B cell (primary cell): Measurements from ENCODE around the gene ERBB2. TPM values are rescaled to one million over a fixed set of nuclear protein-coding genes. Genes with fewer than 3 reads are reported as not detected.
"Not testable (repeated sequence)": the region's sequence is repeated elsewhere in the genome, so short reads cannot be mapped to it uniquely, and the experiment has no call there.

Source experiments
- ATAC-seq: fragments of 200-7000 bp; cut with Tn5 transposase; one replicate; pipeline ENCODE4 v1.10.0; 2021; ENCODE audit warnings: low read depth, mild to moderate bottlenecking, moderate number of reproducible peaks, moderate library complexity
- CTCF ChIA-PET: fragments of 350-600 bp; sonication (Branson Sonifier 250); formaldehyde crosslinking; loops from one replicate; lab custom pipeline; 2021; ENCODE audit warnings: antibody characterized with exemption, inconsistent platforms; lab: Charles Lee
- POLR2A ChIA-PET: fragments of 350-600 bp; sonication (Branson Sonifier 250); formaldehyde crosslinking; loops from one replicate; lab custom pipeline; 2021; ENCODE audit warnings: antibody characterized with exemption; lab: Charles Lee
- DNase-seq: peaks from one replicate; pipeline ENCODE4 v3.0.0; 2013
- H2AFZ ChIP-seq: 2 replicates; pipeline ENCODE4 v1.6.1; 2012; ENCODE audit warnings: mild to moderate bottlenecking, low read depth, low read length; ENCODE audit not compliant: insufficient read depth, poor library complexity, severe bottlenecking
- H3K27ac ChIP-seq, 2 donors: 1 replicate in 1 of 2; 2 replicates in 1 of 2; pipeline ENCODE4 v1.5.1; 2012 to 2013; ENCODE audit warnings: low read length in 2 of 2, mild to moderate bottlenecking in 2 of 2, moderate library complexity in 1 of 2
- H3K27me3 ChIP-seq, 4 experiments: fragments of 200-600 bp in 1 of 4; sonication (generic) in 1 of 4; replicated peaks in 1 of 4; 1 replicate in 2 of 4; 2 replicates in 2 of 4; pipeline versions ENCODE4 v1.6.1 to v1.7.0; 2013 to 2016; ENCODE audit warnings: low read length in 3 of 4, mild to moderate bottlenecking in 2 of 4, mixed read lengths in 1 of 4, moderate library complexity in 1 of 4; ENCODE audit not compliant: insufficient read depth in 4 of 4, control insufficient read depth in 3 of 4; ENCODE audit errors: control extremely low read depth in 1 of 4
- H3K36me3 ChIP-seq, 2 experiments: replicated peaks in 1 of 2; 1 replicate in 1 of 2; 2 replicates in 1 of 2; pipeline versions ENCODE4 v1.6.1 to v1.7.1; 2013; ENCODE audit warnings: low read length in 1 of 2; ENCODE audit not compliant: insufficient read depth in 2 of 2, control insufficient read depth in 1 of 2; ENCODE audit errors: control extremely low read depth in 1 of 2, extremely low read depth in 1 of 2
- H3K4me1 ChIP-seq, 2 donors: fragments of 200-600 bp in 1 of 2; sonication (generic) in 1 of 2; 1 replicate in 1 of 2; 2 replicates in 1 of 2; pipeline versions ENCODE4 v1.5.1 to v1.6.1; 2013 to 2017; ENCODE audit warnings: low read length in 2 of 2; ENCODE audit not compliant: control insufficient read depth in 2 of 2, insufficient read depth in 2 of 2
- H3K4me2 ChIP-seq: replicated peaks from 2 replicates; pipeline ENCODE3; 2012; ENCODE audit warnings: mild to moderate bottlenecking, low read depth, low read length; ENCODE audit not compliant: poor library complexity, severe bottlenecking
- H3K4me3 ChIP-seq, 5 experiments: fragments of 200-600 bp in 1 of 5; sonication (generic) in 1 of 5; 1 replicate in 3 of 5; 2 replicates in 2 of 5; pipeline versions ENCODE4 v1.5.1 to v1.7.0; 2011 to 2016; ENCODE audit warnings: low read length in 4 of 5, mild to moderate bottlenecking in 4 of 5, low read depth in 2 of 5, control low read depth in 1 of 5, moderate library complexity in 1 of 5; ENCODE audit not compliant: insufficient read depth in 1 of 5; ENCODE audit errors: control extremely low read depth in 1 of 5, extremely low read depth in 1 of 5
- H3K79me2 ChIP-seq: fragments of 200-600 bp; sonication (generic); one replicate; pipeline ENCODE4 v1.6.0; 2016; ENCODE audit warnings: low read length; ENCODE audit not compliant: control insufficient read depth, insufficient read depth
- H3K9ac ChIP-seq: fragments of 200-600 bp; sonication (generic); 2 replicates; pipeline ENCODE4 v1.6.1; 2017; ENCODE audit warnings: mild to moderate bottlenecking, low read length, moderate library complexity
- H3K9me3 ChIP-seq, 3 donors: one replicate each; pipeline versions ENCODE4 v1.6.1 to v1.7.1; 2013; ENCODE audit warnings: low read length in 2 of 3; ENCODE audit not compliant: control insufficient read depth in 2 of 3, insufficient read depth in 1 of 3; ENCODE audit errors: control extremely low read depth in 1 of 3
- H4K20me1 ChIP-seq: 2 replicates; pipeline ENCODE4 v1.6.0; 2012; ENCODE audit warnings: mild to moderate bottlenecking, low read length; ENCODE audit not compliant: insufficient read depth, control insufficient read depth, poor library complexity, severe bottlenecking
- H3K27ac Mint-ChIP-seq: one replicate; pipeline ENCODE4 v1.8.0; 2021; ENCODE audit warnings: mixed read lengths
- H3K27me3 Mint-ChIP-seq: one replicate; pipeline ENCODE4 v1.8.0; 2021; ENCODE audit warnings: mixed read lengths
- H3K4me1 Mint-ChIP-seq: one replicate; pipeline ENCODE4 v1.8.0; 2021; ENCODE audit warnings: mixed read lengths
- H3K4me3 Mint-ChIP-seq: one replicate; pipeline ENCODE4 v1.8.0; 2021; ENCODE audit warnings: mixed read lengths
- H3K9me3 Mint-ChIP-seq: one replicate; pipeline ENCODE4 v1.8.0; 2022; ENCODE audit warnings: mixed read lengths; ENCODE audit not compliant: insufficient read depth
- CTCF ChIP-seq: fragments of 200-600 bp; IDR thresholded peaks from one replicate; pipeline ENCODE4 v1.8.0; 2022; ENCODE audit warnings: antibody characterized with exemption, mild to moderate bottlenecking
- EZH2 ChIP-seq: IDR thresholded peaks from 2 replicates; pipeline ENCODE4 v1.6.1; 2012; ENCODE audit warnings: borderline replicate concordance, low read depth, mild to moderate bottlenecking, moderate library complexity, low read length; ENCODE audit not compliant: insufficient read depth, poor library complexity, severe bottlenecking
- WGBS: methylation state at CpG from one replicate; pipeline ENCODE4 v1.1.5; 2013; ENCODE audit warnings: missing lambda C conversion rate; ENCODE audit not compliant: insufficient coverage; 5-methylcytosine and 5-hydroxymethylcytosine counted together
- intact Hi-C: fragments of 100-400 bp; cut with micrococcal nuclease; formaldehyde crosslinking; loops from one replicate; pipeline ENCODE4 v1.10.0; 2022
- polyA plus RNA-seq: library from polyadenylated mRNA; depleted of rRNA; stranded (reverse); fragments of >200 nt; gene quantifications from 2 replicates; pipeline ENCODE4 v1.2.3, GENCODE V29; 2012
- total RNA-seq, 2 donors: library from RNA; stranded (reverse); fragments of 120-200 nt in 1 of 2; gene quantifications; 1 replicate in 1 of 2; 2 replicates in 1 of 2; pipeline versions ENCODE4 v1.2.3 to v1.2.4, GENCODE V29; 2013 to 2022

Gene ERBB2
- total and polyA plus RNA-seq, 2 donors (not counting 1 experiment from before 2014, with no cell fraction given), result 3.2 to 8.4 TPM

- Histone ChIP-seq H3K36me3 (peaks cover 0 to 6% of the 10 kb centered on the region in 2 experiments), H3K4me2 (no peak overlapping the region), H3K27ac (no peak overlapping the region), H3K4me1 (peaks cover 6 to 17% of the 10 kb centered on the region in 2 donors), H3K27me3 (peaks cover 0 to 30% (median 17%) of the 10 kb centered on the region in 4 experiments), H4K20me1 (no peaks in the 10 kb centered on the region), H2AFZ (no peak overlapping the region), H3K79me2 (no peaks in the 10 kb centered on the region), H3K9ac (no peak overlapping the region), H3K4me3 (no peak overlapping the region), H3K9me3 (peaks cover 0 to 4% (median 0%) of the 10 kb centered on the region in 3 donors)
- intact Hi-C loops, result no loop called here
- Mint-ChIP-seq H3K9me3 (no peaks in the 10 kb centered on the region), H3K4me3 (no peak overlapping the region), H3K27ac (no peak overlapping the region), H3K4me1 (peaks cover 6% of the 10 kb centered on the region), H3K27me3 (peaks cover 28% of the 10 kb centered on the region)
- ATAC-seq (no peak), DNase-seq (no peak)
- TF ChIP-seq EZH2 (no peak), CTCF (no peak)
- POLR2A ChIA-PET, result no interaction called here
- WGBS, result 93% methylated on average over 3 of the region's 6 CpGs
- CTCF ChIA-PET, result interaction anchor here (1.1 kb wide), 1 partner anchor 9 kb away, joined by 3 read pairs; no protein-coding TSS in a partner anchor
Observed at GRCh38 chr17:39696731-39697130, 3.1 kb upstream of the ERBB2 start.

- intact Hi-C loops, result no loop called here
- H3K27ac Mint-ChIP-seq, result no peak overlapping the region
- no peak overlapping the region for H2AFZ ChIP-seq
- peaks cover 6% of the 10 kb centered on the region for H3K4me1 Mint-ChIP-seq
- DNase-seq (no peak), ATAC-seq (no peak)
- no peak overlapping the region for H3K4me3 ChIP-seq
- H3K79me2 ChIP-seq, result no peaks in the 10 kb centered on the region
- WGBS, result no CpG with 5 or more reads among the region's 5 CpGs
- POLR2A ChIA-PET, result no interaction called here
- H3K27me3 ChIP-seq, result peaks cover 0 to 33% (median 17%) of the 10 kb centered on the region in 4 experiments
- peaks cover 0 to 6% of the 10 kb centered on the region in 2 experiments for H3K36me3 ChIP-seq
- peaks cover 33% of the 10 kb centered on the region for H3K27me3 Mint-ChIP-seq
- H3K27ac ChIP-seq, result no peak overlapping the region
- peaks cover 0 to 4% (median 0%) of the 10 kb centered on the region in 3 donors for H3K9me3 ChIP-seq
- no peak for TF ChIP-seq CTCF
- TF ChIP-seq EZH2, result no peak
- peaks cover 6 to 17% of the 10 kb centered on the region in 2 donors for H3K4me1 ChIP-seq
- no peaks in the 10 kb centered on the region for H4K20me1 ChIP-seq
- H3K4me3 Mint-ChIP-seq, result no peak overlapping the region
- no peaks in the 10 kb centered on the region for H3K9me3 Mint-ChIP-seq
- H3K9ac ChIP-seq, result no peak overlapping the region
- CTCF ChIA-PET, result interaction anchor here (1.6 kb wide), 1 partner anchor 22 kb away, joined by 4 read pairs; no protein-coding TSS in a partner anchor
- H3K4me2 ChIP-seq, result no peak overlapping the region
Observed at GRCh38 chr17:39697961-39698360, 1.9 kb upstream of the ERBB2 start.

- Histone ChIP-seq H3K4me1 (peaks cover 6 to 17% of the 10 kb centered on the region in 2 donors), H3K27me3 (peaks cover 0 to 33% (median 17%) of the 10 kb centered on the region in 4 experiments), H3K4me2 (peak overlapping the region; percentile 58)
- ATAC-seq, H3K9ac ChIP-seq, H3K27ac ChIP-seq, DNase-seq, H3K36me3 ChIP-seq, H4K20me1 ChIP-seq, H3K27ac Mint-ChIP-seq, H2AFZ ChIP-seq, H3K79me2 ChIP-seq, POLR2A ChIA-PET, H3K9me3 ChIP-seq, H3K4me3 ChIP-seq, intact Hi-C loops, H3K9me3 Mint-ChIP-seq: not testable (repeated sequence)
- Mint-ChIP-seq H3K4me3 (peak overlapping the region; percentile 52), H3K4me1 (peaks cover 11% of the 10 kb centered on the region), H3K27me3 (peaks cover 33% of the 10 kb centered on the region)
- CTCF ChIA-PET, result interaction anchor here (1.6 kb wide), 1 partner anchor 23 kb away, joined by 4 read pairs; no protein-coding TSS in a partner anchor
- WGBS, result 71% methylated on average over 7 of the region's 11 CpGs
Observed at GRCh38 chr17:39699157-39699817, 577 bp upstream of the ERBB2 start.
